ENCODE data around the gene MGST2.

GRCh38 chr4:139715746-139716391 lies 50.2 kb downstream of the MGST2 start:
- TF ChIP-seq, protein P1, sequence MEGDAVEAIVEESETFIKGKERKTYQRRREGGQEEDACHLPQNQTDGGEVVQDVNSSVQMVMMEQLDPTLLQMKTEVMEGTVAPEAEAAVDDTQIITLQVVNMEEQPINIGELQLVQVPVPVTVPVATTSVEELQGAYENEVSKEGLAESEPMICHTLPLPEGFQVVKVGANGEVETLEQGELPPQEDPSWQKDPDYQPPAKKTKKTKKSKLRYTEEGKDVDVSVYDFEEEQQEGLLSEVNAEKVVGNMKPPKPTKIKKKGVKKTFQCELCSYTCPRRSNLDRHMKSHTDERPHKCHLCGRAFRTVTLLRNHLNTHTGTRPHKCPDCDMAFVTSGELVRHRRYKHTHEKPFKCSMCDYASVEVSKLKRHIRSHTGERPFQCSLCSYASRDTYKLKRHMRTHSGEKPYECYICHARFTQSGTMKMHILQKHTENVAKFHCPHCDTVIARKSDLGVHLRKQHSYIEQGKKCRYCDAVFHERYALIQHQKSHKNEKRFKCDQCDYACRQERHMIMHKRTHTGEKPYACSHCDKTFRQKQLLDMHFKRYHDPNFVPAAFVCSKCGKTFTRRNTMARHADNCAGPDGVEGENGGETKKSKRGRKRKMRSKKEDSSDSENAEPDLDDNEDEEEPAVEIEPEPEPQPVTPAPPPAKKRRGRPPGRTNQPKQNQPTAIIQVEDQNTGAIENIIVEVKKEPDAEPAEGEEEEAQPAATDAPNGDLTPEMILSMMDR (IDR thresholded peaks at IDR 0.05; ENCODE audit: poor library complexity, severe bottlenecking): no peak
- TF ChIP-seq EZH2 (IDR thresholded peaks at IDR 0.05; ENCODE audit: borderline replicate concordance, insufficient read depth, low read length, poor library complexity, severe bottlenecking) (no peak), TAF1 (IDR thresholded peaks at IDR 0.05; ENCODE audit: low read depth) (no peak), SMC3 (conservative IDR thresholded peaks at IDR 0.05; ENCODE audit: poor library complexity) (no peak), POLR2AphosphoS5 (IDR thresholded peaks at IDR 0.05) (no peak)

All from neural cell (in vitro differentiated cells).